Karpas-422 (cell line): Measurements from ENCODE around the gene RMDN3. TPM values are rescaled to one million over a fixed set of nuclear protein-coding genes. Genes with fewer than 3 reads are reported as not detected.

ENCODE experiments used
- DNase-seq: peaks from one replicate; pipeline ENCODE4 v3.0.0-alpha.2; 2015
- H2AFZ ChIP-seq: fragments of 200-600 bp; sonication (generic); 2 replicates; pipeline ENCODE4 v1.6.1; 2014; ENCODE audit warnings: antibody characterized with exemption, low read length, mixed read lengths
- H3K27ac ChIP-seq: fragments of 200-600 bp; sonication (generic); 2 replicates; pipeline ENCODE4 v1.5.1; 2014; ENCODE audit warnings: mild to moderate bottlenecking, low read length, moderate library complexity
- H3K27me3 ChIP-seq: fragments of 200-600 bp; sonication (generic); 2 replicates; pipeline ENCODE4 v1.6.1; 2014; ENCODE audit warnings: low read length, mixed read lengths
- H3K36me3 ChIP-seq: fragments of 200-600 bp; sonication (generic); 2 replicates; pipeline ENCODE4 v1.6.1; 2014; ENCODE audit warnings: low read length, mixed read lengths; ENCODE audit not compliant: insufficient read depth
- H3K4me1 ChIP-seq: fragments of 200-600 bp; sonication (generic); 2 replicates; pipeline ENCODE4 v1.6.1; 2014; ENCODE audit warnings: mild to moderate bottlenecking, low read length, mixed read lengths
- H3K4me2 ChIP-seq: fragments of 200-600 bp; sonication (generic); 2 replicates; pipeline ENCODE4 v1.6.1; 2014; ENCODE audit warnings: low read length, low read depth, mild to moderate bottlenecking; ENCODE audit not compliant: poor library complexity, severe bottlenecking
- H3K4me3 ChIP-seq: fragments of 200-600 bp; sonication (generic); 2 replicates; pipeline ENCODE4 v1.5.1; 2014; ENCODE audit warnings: mild to moderate bottlenecking, antibody characterized with exemption, low read length, mixed read lengths
- H3K79me2 ChIP-seq: fragments of 200-600 bp; sonication (generic); 2 replicates; pipeline ENCODE4 v1.6.1; 2014; ENCODE audit warnings: mild to moderate bottlenecking, low read length, mixed read lengths
- H3K9ac ChIP-seq: fragments of 200-600 bp; sonication (generic); 2 replicates; pipeline ENCODE4 v1.6.0; 2014; ENCODE audit warnings: low read length
- H3K9me2 ChIP-seq: fragments of 200-600 bp; sonication (generic), shearing (Covaris generic); replicated peaks from 2 replicates; pipeline ENCODE4 v1.6.0; 2014; ENCODE audit warnings: mild to moderate bottlenecking, low read length, moderate library complexity; ENCODE audit not compliant: insufficient read depth
- H3K9me3 ChIP-seq: fragments of 300-700, 200-600 bp; sonication (generic); 2 replicates; pipeline ENCODE4 v1.6.1; 2014; ENCODE audit warnings: low read length, mixed read lengths
- H4K20me1 ChIP-seq: fragments of 200-600 bp; sonication (generic); 2 replicates; pipeline ENCODE4 v1.6.1; 2014; ENCODE audit warnings: mild to moderate bottlenecking, antibody characterized with exemption, low read length, low read depth; ENCODE audit not compliant: insufficient read depth
- small RNA-seq: library from RNA; depleted of rRNA; stranded (forward); fragments of <200 nt; gene quantifications from one replicate; pipeline ENCODE3, GENCODE V24; 2014
- total RNA-seq: library from RNA; depleted of rRNA; stranded (reverse); fragments of >200 nt; shearing (Covaris generic); gene quantifications from 2 replicates; pipeline ENCODE4 v1.2.3, GENCODE V29; 2014; ENCODE audit warnings: low replicate concordance; rRNA removed

Gene RMDN3
- total RNA-seq, 1 experiment from 2014 or later: 7.8 TPM

DNA sequence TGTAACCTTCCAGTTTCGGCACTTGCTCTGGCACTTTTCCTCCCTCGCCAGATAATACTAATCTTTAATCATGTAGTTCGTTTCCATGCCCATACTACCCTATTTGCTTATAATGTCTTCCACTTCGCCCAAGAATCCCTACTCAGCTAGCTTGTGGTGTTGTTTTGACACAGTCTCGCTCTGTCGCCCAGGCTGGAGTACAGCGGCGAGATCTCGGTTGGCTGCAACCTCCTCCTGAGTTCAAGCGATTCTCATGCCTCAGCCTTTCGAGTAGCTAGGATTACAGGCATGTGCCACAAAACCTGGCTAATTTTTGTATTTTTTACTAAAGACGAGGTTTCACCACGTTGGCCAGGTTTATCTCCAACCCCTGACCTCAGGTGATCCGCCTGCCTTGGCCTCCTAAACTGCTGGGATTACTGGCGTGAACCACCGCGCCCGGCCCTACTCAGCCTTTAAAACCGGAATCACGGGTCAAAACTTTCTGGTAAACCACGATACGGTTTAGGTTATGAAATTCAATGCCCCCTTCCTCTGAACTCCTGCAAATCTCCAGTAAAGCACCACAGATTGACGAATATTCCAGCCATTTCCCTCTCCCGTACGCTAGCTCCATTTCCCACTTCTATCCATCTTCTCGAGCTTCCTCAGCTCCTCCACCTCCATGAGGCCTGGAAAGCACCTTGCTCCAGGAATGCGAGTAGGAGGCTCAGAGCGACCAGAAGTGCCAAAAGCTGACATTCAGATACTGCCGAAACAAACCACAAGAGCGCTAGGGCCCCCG, 61.0 kb downstream of the RMDN3 start:
- DNase-seq: peak; percentile 75
- Histone ChIP-seq H3K9me2 (no peaks in the 10 kb centered on the region), H2AFZ (peak overlapping the region; percentile 90), H3K4me1 (peaks cover 18% of the 10 kb centered on the region), H3K9ac (peak overlapping the region; percentile 92), H4K20me1 (no peaks in the 10 kb centered on the region), H3K9me3 (no peaks in the 10 kb centered on the region), H3K79me2 (peaks cover 35% of the 10 kb centered on the region), H3K4me3 (peak overlapping the region; percentile 95), H3K27me3 (no peaks in the 10 kb centered on the region), H3K36me3 (peaks cover 5% of the 10 kb centered on the region; the same call in 1 of the 2 replicates), H3K4me2 (peak overlapping the region; percentile 95), H3K27ac (peak overlapping the region; percentile 87)

DNA sequence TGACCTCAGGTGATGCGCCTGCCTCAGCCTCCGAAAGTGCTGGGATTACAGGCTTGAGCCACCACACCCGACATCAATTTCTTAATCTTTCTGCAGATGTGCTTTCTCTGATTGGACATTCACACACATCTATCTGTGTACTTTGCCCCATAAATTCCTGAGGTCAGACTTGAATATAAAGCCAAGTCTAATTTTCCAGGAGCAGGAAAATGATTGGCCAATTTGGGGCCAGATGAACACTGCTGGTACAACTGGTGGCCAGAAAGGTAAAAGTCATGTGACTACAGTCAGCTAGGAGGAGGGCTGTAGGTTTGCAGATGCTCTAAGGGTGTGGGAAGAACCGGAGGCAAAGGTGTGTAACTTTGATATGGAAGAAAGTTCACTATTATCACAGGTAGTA, 63.3 kb downstream of the RMDN3 start:
- Histone ChIP-seq H2AFZ (no peak overlapping the region), H3K4me2 (no peak overlapping the region), H4K20me1 (no peaks in the 10 kb centered on the region), H3K36me3 (no peaks in the 10 kb centered on the region), H3K27me3 (no peaks in the 10 kb centered on the region), H3K27ac (no peak overlapping the region), H3K9ac (no peak overlapping the region), H3K79me2 (peaks cover 16% of the 10 kb centered on the region), H3K4me3 (no peak overlapping the region), H3K4me1 (peaks cover 17% of the 10 kb centered on the region), H3K9me3 (no peaks in the 10 kb centered on the region), H3K9me2 (no peaks in the 10 kb centered on the region)
- no peak for DNase-seq

DNA sequence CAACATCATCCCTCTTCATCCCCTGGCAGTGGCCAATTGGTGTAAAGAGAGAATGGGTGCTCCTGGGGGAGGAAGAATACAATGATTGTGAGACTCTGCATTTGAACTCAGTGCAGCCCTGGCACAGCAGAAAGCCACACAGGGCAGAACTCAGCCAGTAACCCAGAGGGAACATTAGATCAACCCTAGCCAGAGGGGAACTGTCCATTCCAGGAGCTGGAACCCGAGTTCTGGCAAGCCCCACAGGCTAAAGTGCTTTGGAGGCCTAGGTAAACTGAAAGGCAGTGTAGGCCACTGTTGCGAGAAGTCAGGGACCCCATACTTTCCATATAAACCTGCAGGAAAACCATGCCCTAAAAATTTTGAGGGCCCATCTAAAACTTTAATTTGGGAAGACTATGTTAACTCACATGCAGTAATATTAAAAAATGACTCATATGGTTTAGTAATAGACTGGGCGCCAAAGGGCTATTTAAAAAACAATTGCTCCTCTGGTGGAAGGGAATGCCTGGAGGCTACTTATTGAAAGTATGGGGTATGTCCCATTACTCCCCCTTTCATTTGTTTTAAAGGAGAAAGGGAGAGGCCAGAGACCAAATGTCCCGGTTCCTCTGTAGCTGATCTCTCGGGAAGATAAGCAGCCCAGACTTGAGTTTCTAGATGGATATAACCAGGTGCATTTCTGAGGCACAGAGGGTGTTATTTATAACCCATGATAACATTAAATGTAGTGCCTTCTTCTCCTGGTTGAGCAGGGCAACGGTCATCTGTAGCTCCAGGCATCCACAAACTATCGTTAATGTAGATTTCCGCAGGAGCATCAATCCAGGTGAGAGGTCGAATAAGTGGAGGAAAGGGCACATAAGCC, 65.9 kb downstream of the RMDN3 start:
- no peaks in the 10 kb centered on the region for H4K20me1 ChIP-seq
- H3K9me3 ChIP-seq: no peaks in the 10 kb centered on the region
- no peaks in the 10 kb centered on the region for H3K79me2 ChIP-seq
- H3K4me1 ChIP-seq: peaks cover 9% of the 10 kb centered on the region
- H2AFZ ChIP-seq: no peak overlapping the region
- no peaks in the 10 kb centered on the region for H3K36me3 ChIP-seq
- no peak overlapping the region for H3K4me2 ChIP-seq
- no peak for DNase-seq
- no peak overlapping the region for H3K4me3 ChIP-seq
- H3K9ac ChIP-seq: no peak overlapping the region
- H3K9me2 ChIP-seq: no peaks in the 10 kb centered on the region
- H3K27ac ChIP-seq: no peak overlapping the region
- no peaks in the 10 kb centered on the region for H3K27me3 ChIP-seq

Small RNA genes within 50 kb of the gene (small RNA-seq; reads per million reads assigned to genes)
- gene SUMO2P15: not detected

Other genes with a start within 250 kb of the RMDN3 start
- gene CCDC32, start 190.2 kb downstream of the RMDN3 start, total RNA-seq: 21.8 and 25.3 TPM in 2 replicates
- gene RPUSD2, start 186.0 kb downstream of the RMDN3 start, total RNA-seq: 13.6 and 33.0 TPM in 2 replicates
- 17.4 and 25.8 TPM in 2 replicates for gene KNL1, start 161.0 kb downstream of the RMDN3 start, total RNA-seq
- gene RAD51, start 60.1 kb downstream of the RMDN3 start, total RNA-seq: 8.6 and 11.4 TPM in 2 replicates
- gene GCHFR, start 8.8 kb upstream of the RMDN3 start, total RNA-seq: 173 and 503 TPM in 2 replicates
- 2.4 and 9.8 TPM in 2 replicates for gene C15orf62, start 14.7 kb upstream of the RMDN3 start, total RNA-seq
- 14.5 and 47.5 TPM in 2 replicates for gene ZFYVE19, start 51.8 kb upstream of the RMDN3 start, total RNA-seq
- 14.8 and 46.6 TPM in 2 replicates for gene DNAJC17, start 52.2 kb upstream of the RMDN3 start, total RNA-seq
- not detected in 2 replicates for gene PPP1R14D, start 73.5 kb upstream of the RMDN3 start, total RNA-seq
- gene SPINT1, start 88.8 kb upstream of the RMDN3 start, total RNA-seq: 2.0 and 3.4 TPM in 2 replicates
- gene RHOV, start 119.0 kb upstream of the RMDN3 start, total RNA-seq: 0.69 TPM in 1 of 2 replicates, not detected in the other
- 12.6 and 18.1 TPM in 2 replicates for gene VPS18, start 139.2 kb upstream of the RMDN3 start, total RNA-seq
- gene DLL4, start 174.1 kb upstream of the RMDN3 start, total RNA-seq: 0.36 TPM in 1 of 2 replicates, not detected in the other
- 41.6 and 45.5 TPM in 2 replicates for gene CHAC1, start 198.2 kb upstream of the RMDN3 start, total RNA-seq